Transverse colon (tissue), 4 donors: ENCODE measurements around the gene SLC35F5. TPM values are rescaled to one million over a fixed set of nuclear protein-coding genes. Genes with fewer than 3 reads are reported as not detected.
A peak's percentile ranks its signal among the peaks of the same experiment; 100 is the strongest.
"Not testable (repeated sequence)": the region's sequence is repeated elsewhere in the genome, so short reads cannot be mapped to it uniquely, and the experiment has no call there.

ENCODE experiments used
- DNase-seq: peaks from one replicate; pipeline ENCODE4 v3.0.0-alpha.2; 2019
- H3K27ac ChIP-seq, 4 donors: fragments of 200-600 bp; sonication (generic); 2 replicates each; pipeline ENCODE4 v1.5.1; 2016 to 2018; ENCODE audit warnings: inconsistent platforms in 4 of 4
- H3K27me3 ChIP-seq: fragments of 200-600 bp; sonication (generic); 2 replicates; pipeline ENCODE4 v1.5.1; 2017; ENCODE audit warnings: inconsistent platforms
- H3K36me3 ChIP-seq, 4 donors: fragments of 200-600 bp; sonication (generic); 2 replicates each; pipeline ENCODE4 v1.5.1; 2017 to 2019; ENCODE audit warnings: inconsistent platforms in 4 of 4
- H3K4me1 ChIP-seq, 4 donors: fragments of 200-600 bp; sonication (generic); 2 replicates each; pipeline ENCODE4 v1.5.1; 2017 to 2020; ENCODE audit warnings: inconsistent platforms in 4 of 4
- H3K4me3 ChIP-seq, 4 donors: fragments of 200-600 bp; sonication (generic); 1 replicate in 1 of 4; 2 replicates in 3 of 4; pipeline versions ENCODE4 v1.5.1 to v1.6.1; 2017 to 2019; ENCODE audit warnings: inconsistent platforms in 4 of 4
- H3K9me3 ChIP-seq, 2 donors: fragments of 200-600 bp; sonication (generic); 2 replicates each; pipeline ENCODE4 v1.5.1; 2017 to 2019; ENCODE audit warnings: inconsistent platforms in 2 of 2
- EP300 ChIP-seq: sonication (generic); formaldehyde crosslinking; IDR thresholded peaks from one replicate; pipeline ENCODE4 v1.6.1; 2017; ENCODE audit warnings: antibody characterized with exemption, low read depth
- POLR2A ChIP-seq: fragments of 450-650 bp; IDR thresholded peaks from one replicate; pipeline ENCODE4 v1.6.1; 2016; ENCODE audit warnings: antibody characterized with exemption, mild to moderate bottlenecking, moderate library complexity
- POLR2AphosphoS5 ChIP-seq, 3 donors: sonication (generic); formaldehyde crosslinking; IDR thresholded peaks; one replicate each; pipeline ENCODE4 v1.6.1; 2016; ENCODE audit warnings: antibody characterized with exemption in 3 of 3
- WGBS, 2 donors: methylation state at CpG; one replicate each; pipeline ENCODE4 v1.1.5; 2018; ENCODE audit warnings: low coverage in 1 of 2; 5-methylcytosine and 5-hydroxymethylcytosine counted together
- in situ Hi-C, 4 donors: fragments of 200-750 bp; cut with MboI; loops; one replicate each; pipeline versions ENCODE4 v1.15.0 to v1.15.1; 2017; ENCODE audit warnings: low sequenced_read_pairs in 3 of 4, low pct_ligation_motif_present in 1 of 4, low pct_unique_long_range_greater_than_20kb in 1 of 4
- intact Hi-C: fragments of 100-400 bp; cut with DNase I; formaldehyde crosslinking; loops from one replicate; pipeline ENCODE4 v1.15.1; 2023; ENCODE audit warnings: low total_unique reads
- total RNA-seq, 4 donors: library from RNA; depleted of rRNA; stranded (reverse); fragments of >200 nt; gene quantifications; one replicate each; pipeline ENCODE4 v1.1.0, GENCODE V29; 2016
- TF ChIP-seq, protein P1 (sequence below), 5 experiments: fragments of 200-600 bp in 3 of 5; fragments of 450-650 bp in 2 of 5; sonication (generic) in 3 of 5; IDR thresholded peaks; 1 replicate in 2 of 5; 2 replicates in 3 of 5; pipeline ENCODE4 v1.5.1; 2016 to 2017; ENCODE audit warnings: antibody characterized with exemption in 5 of 5, inconsistent platforms in 3 of 5, mild to moderate bottlenecking in 2 of 5, moderate library complexity in 1 of 5

Gene SLC35F5
- total RNA-seq, 4 donors from 2014 or later = 83.2 to 165 (median 128) TPM

DNA sequence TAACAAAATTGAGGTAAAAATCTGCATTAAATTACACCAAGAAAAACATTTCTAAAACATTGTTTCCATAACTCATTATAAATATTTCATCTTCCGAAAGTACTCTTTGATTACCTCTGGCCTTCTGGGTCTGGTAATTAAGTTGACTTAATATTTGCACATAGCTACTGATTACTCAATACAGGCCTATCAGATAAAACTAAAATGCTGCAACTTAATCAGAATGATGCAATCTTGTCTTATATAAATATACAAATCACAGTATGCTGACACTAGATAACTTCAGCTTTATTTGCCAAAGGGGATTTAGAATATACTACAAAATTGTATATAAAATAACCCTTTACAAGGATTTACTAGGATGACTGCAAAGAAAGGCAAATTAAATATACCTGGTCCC lies 49.3 kb downstream of the SLC35F5 start:
- no peak overlapping the region for H3K4me3 ChIP-seq
- TF ChIP-seq POLR2A = no peak
- no peaks in the 10 kb centered on the region for H3K9me3 ChIP-seq
- no peak for DNase-seq
- 53 to 54% methylated on average over 1 of the region's 1 CpG for WGBS, 2 donors
- H3K27ac ChIP-seq = no peak overlapping the region
- intact Hi-C loops = no loop called here
- peaks cover 0 to 12% (median 1%) of the 10 kb centered on the region in 4 donors for H3K4me1 ChIP-seq
- no peaks in the 10 kb centered on the region for H3K36me3 ChIP-seq
- no peaks in the 10 kb centered on the region for H3K27me3 ChIP-seq
- in situ Hi-C loops = no loop called here

DNA sequence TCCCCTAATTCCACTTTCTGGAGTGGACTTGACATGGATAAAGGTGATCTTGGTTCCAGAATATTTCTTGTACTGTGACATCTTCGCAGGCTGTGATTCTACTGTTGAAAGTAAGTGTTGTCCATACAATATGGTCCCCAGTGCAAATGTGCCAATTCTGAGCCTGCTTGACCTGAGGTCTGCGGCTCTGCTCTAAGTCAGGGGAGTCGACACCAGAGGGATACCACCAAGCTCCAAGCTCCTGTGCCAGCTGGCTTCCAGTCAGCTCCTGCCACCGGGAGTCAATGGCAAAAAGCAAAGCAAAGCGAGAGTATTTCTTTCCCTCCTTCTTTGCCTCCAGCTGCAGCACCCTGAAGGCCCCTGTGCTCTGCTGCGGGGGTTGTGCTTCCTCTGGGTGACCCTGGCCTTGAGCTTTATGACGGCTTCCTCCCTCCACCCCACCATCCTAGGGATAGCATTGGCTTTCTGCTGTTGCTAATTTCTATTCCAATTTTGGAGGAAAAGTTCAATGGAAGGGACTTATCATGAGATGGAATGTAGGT lies 50.4 kb downstream of the SLC35F5 start:
- Histone ChIP-seq H3K27ac (no peak overlapping the region), H3K9me3 (no peaks in the 10 kb centered on the region), H3K27me3 (no peaks in the 10 kb centered on the region), H3K4me3 (no peak overlapping the region), H3K4me1 (peaks cover 0 to 13% (median 1%) of the 10 kb centered on the region in 4 donors), H3K36me3 (no peaks in the 10 kb centered on the region)
- 73% methylated on average over 7 of the region's 7 CpGs; no CpG with 5 or more reads in 1 of the 2 donors for WGBS, 2 donors
- intact Hi-C loops = no loop called here
- no peak for DNase-seq
- no peak for TF ChIP-seq POLR2AphosphoS5 (IDR thresholded peaks at IDR 0.05)
- no peak for TF ChIP-seq EP300
- TF ChIP-seq, protein P1, sequence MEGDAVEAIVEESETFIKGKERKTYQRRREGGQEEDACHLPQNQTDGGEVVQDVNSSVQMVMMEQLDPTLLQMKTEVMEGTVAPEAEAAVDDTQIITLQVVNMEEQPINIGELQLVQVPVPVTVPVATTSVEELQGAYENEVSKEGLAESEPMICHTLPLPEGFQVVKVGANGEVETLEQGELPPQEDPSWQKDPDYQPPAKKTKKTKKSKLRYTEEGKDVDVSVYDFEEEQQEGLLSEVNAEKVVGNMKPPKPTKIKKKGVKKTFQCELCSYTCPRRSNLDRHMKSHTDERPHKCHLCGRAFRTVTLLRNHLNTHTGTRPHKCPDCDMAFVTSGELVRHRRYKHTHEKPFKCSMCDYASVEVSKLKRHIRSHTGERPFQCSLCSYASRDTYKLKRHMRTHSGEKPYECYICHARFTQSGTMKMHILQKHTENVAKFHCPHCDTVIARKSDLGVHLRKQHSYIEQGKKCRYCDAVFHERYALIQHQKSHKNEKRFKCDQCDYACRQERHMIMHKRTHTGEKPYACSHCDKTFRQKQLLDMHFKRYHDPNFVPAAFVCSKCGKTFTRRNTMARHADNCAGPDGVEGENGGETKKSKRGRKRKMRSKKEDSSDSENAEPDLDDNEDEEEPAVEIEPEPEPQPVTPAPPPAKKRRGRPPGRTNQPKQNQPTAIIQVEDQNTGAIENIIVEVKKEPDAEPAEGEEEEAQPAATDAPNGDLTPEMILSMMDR (IDR thresholded peaks at IDR 0.05) = no peak
- TF ChIP-seq POLR2A = no peak
- in situ Hi-C loops = no loop called here

DNA sequence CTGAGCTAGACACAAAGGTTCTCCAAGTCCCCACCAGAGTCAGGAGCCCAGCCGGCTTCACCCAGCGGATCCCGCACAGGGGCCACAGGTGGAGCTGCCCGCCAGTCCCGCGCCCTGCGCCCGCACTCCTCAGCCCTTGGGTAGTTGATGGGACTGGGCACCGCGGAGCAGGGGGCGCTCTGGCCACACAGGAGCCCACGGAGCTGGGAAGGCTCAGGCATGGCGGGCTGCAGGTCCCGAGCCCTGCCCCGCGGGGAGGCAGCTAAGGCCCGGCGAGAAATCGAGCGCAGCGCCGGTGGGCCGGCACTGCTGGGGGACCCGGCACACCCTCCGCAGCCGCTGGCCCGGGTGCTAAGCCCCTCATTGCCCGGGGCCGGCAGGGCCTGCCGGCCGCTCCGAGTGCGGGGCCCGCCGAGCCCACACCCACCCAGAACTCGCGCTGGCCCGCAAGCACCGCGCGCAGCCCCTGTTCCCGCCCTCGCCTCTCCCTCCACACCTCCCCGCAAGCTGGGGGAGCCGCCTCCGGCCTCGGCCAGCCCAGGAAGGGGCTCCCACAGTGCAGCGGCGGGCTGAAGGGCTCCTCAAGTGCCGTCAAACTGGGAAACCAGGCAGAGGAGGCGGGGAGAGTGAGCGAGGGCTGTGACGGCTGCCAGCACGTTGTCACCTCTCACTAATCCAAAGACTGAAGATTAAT lies 52.0 kb downstream of the SLC35F5 start:
- H3K36me3 ChIP-seq, in situ Hi-C loops, DNase-seq, intact Hi-C loops, H3K9me3 ChIP-seq, H3K27me3 ChIP-seq: not testable (repeated sequence)
- Histone ChIP-seq H3K27ac (peak overlapping the region in 3 of 4 donors; percentile 72 to 76 (median 76)), H3K4me1 (peaks cover 0 to 21% (median 1%) of the 10 kb centered on the region in 4 donors), H3K4me3 (peak overlapping the region in 2 of 4 donors; percentile 25 to 30)
- 93% methylated on average over 42 of the region's 54 CpGs; no CpG with 5 or more reads in 1 of the 2 donors for WGBS, 2 donors

DNA sequence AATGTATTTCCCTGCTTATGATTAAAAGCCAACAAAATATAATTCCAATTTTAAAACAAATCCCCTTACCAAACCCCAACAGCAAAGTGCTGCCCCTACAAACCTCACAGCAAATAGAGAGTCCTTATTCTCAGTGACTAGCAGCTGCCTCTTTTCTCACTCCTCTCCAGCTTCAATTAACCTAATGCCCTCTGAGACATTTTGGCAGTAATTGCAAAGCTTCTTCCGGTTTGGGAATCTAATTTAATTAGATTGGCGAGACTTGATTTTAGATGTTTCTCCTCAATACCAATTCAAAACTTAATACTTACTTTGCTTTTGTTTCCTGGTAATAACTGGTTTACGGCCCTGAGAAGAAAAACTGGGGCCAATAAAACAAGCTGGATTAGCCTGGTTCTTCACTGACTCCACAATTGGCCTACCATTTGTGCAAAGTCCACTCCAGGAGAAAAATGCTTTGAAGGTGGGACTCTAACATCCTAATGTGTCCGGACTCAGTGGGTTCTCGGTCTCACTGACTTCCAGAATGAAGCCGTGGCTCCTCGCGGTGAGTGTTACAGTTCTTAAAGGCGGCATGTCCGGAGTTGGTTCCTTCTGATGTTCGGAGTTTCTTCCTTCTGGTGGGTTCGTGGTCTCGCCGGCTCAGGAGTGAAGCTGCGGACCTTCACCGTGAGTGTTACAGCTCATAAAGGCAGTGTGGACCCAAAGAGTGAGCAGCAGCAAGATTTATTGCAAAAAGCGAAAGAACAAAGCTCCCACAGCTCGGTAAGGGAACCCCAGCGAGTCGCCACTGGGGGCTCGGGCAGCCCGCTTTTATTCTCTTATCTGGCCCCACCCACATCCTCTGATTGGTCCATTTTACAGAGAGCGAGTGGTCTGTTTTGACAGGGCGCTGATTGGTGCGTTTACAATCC lies 52.8 kb downstream of the SLC35F5 start:
- Histone ChIP-seq H3K4me1 (peaks cover 0 to 21% (median under 1%) of the 10 kb centered on the region in 4 donors), H3K36me3 (no peaks in the 10 kb centered on the region), H3K27ac (peak overlapping the region; percentile 61 to 76 (median 74)), H3K4me3 (peak overlapping the region in 3 of 4 donors; percentile 25 to 41 (median 30)), H3K27me3 (no peaks in the 10 kb centered on the region), H3K9me3 (no peaks in the 10 kb centered on the region)
- no peak for TF ChIP-seq EP300
- peak; percentile 61 for TF ChIP-seq POLR2A
- TF ChIP-seq POLR2AphosphoS5 (IDR thresholded peaks at IDR 0.05) = peak in 1 of 3 donors; percentile 42
- DNase-seq = peak; percentile 37
- WGBS, 2 donors = 49 to 59% methylated on average over 8 to 25 of the region's 25 CpGs
- intact Hi-C loops (no loop called here), in situ Hi-C loops (no loop called here)

DNA sequence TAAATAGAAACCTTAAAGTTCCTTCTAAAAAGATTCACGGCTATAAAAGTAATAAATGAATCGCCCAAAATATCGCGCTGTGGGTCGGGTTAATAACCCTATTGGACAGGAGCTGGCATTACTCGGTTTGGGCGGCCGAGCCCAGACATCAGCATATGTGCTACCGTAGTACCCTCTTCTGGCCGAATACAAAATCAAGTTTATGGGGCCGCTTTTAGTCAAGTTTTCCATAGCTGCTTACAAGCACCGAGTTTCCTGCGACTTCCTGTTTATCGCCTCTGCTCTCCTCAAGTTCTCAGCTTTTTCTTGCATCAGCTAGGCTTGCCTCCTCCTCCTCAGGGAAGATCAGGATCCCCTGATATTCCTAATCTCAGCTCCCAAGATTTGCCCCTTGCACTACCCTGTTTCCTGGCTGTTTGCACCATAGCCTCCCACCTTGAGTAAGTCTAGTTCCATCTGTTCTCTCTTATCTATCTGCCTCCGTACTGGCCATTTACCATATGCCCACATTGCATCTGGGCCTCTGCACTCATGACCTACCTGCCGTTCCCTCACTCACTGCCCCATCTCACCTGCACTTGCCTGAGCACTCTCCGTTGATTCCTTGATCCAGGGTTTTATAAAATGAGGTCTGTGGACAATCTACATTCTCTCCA lies 56.1 kb downstream of the SLC35F5 start:
- Histone ChIP-seq H3K27me3 (no peaks in the 10 kb centered on the region), H3K4me3 (no peak overlapping the region), H3K36me3 (no peaks in the 10 kb centered on the region), H3K4me1 (peaks cover 0 to 21% (median 0%) of the 10 kb centered on the region in 4 donors), H3K9me3 (no peaks in the 10 kb centered on the region), H3K27ac (no peak overlapping the region)
- no peak for DNase-seq
- in situ Hi-C loops (no loop called here), intact Hi-C loops (no loop called here)
- TF ChIP-seq, protein P1 (IDR thresholded peaks at IDR 0.05) = peak in 1 of 5 experiments; percentile 32
- no peak for TF ChIP-seq EP300
- 60% methylated on average over 13 to 17 of the region's 17 CpGs for WGBS, 2 donors
